ENCODE results near the gene UGT1A8.

UGT1A8 gene

GRCh38 chr2:233820774-233821105, 203.3 kb downstream of the UGT1A8 start:
- Histone ChIP-seq H3K9me2 (replicated peaks; ENCODE audit: insufficient read depth, low read length) (no peaks in the 10 kb centered on the region), H3K4me2 (ENCODE audit: low read depth, low read length) (no peak overlapping the region), H3K4me1 (ENCODE audit: low read length) (no peaks in the 10 kb centered on the region), H3K36me3 (replicated peaks; ENCODE audit: insufficient read depth, low read length) (no peaks in the 10 kb centered on the region), H3K79me2 (ENCODE audit: low read length) (no peaks in the 10 kb centered on the region), H3K27ac (ENCODE audit: low read length) (no peak overlapping the region), H4K20me1 (ENCODE audit: insufficient read depth, low read length) (no peaks in the 10 kb centered on the region), H3K27me3 (replicated peaks; ENCODE audit: insufficient read depth, low read length) (no peaks in the 10 kb centered on the region), H3K9me3 (replicated peaks; ENCODE audit: insufficient read depth, low read length) (no peaks in the 10 kb centered on the region), H3K9ac (ENCODE audit: low read length) (no peak overlapping the region), H3K4me3 (ENCODE audit: low read length) (no peak overlapping the region), H2AFZ (ENCODE audit: low read length) (no peak overlapping the region), H3F3A (ENCODE audit: insufficient read depth, low read length) (no peaks in the 10 kb centered on the region)
- DNase-seq = no peak
- TF ChIP-seq EZH2phosphoT487 (IDR thresholded peaks at IDR 0.05; ENCODE audit: low read length) (no peak), CTCF (IDR thresholded peaks at IDR 0.05; ENCODE audit: low read length) (no peak), EZH2 (optimal IDR thresholded peaks at IDR 0.05; ENCODE audit: low read depth, low read length) (no peak)

DNA sequence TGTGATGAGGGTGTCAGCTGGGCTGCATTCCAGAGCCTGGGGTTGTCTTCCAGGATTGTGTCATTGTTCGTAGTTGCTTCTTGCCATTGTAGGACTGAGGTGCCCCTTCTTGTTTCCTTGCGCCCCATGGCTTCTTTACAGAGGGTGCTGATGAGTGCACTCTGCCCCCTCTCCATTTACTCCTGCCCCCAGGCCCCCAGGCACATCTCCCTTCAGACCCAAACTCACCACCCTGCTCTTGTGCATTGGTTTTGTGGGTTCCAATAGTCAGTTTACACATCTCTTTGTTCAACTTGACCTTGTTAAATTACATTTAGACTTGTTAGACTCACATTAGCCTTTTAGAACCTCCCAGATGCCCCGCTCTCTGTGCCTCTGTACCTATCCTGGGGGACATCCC, 203.8 kb downstream of the UGT1A8 start:
- H3K9me3 ChIP-seq (replicated peaks; ENCODE audit: insufficient read depth, low read length) = no peaks in the 10 kb centered on the region
- H3K9ac ChIP-seq (ENCODE audit: low read length) = no peak overlapping the region
- no peak for DNase-seq
- H3K9me2 ChIP-seq (replicated peaks; ENCODE audit: insufficient read depth, low read length) = no peaks in the 10 kb centered on the region
- H3K4me2 ChIP-seq (ENCODE audit: low read depth, low read length) = no peak overlapping the region
- H3K4me1 ChIP-seq (ENCODE audit: low read length) = no peaks in the 10 kb centered on the region
- no peaks in the 10 kb centered on the region for H3K79me2 ChIP-seq (ENCODE audit: low read length)
- TF ChIP-seq EZH2phosphoT487 (IDR thresholded peaks at IDR 0.05; ENCODE audit: low read length) (no peak), CTCF (IDR thresholded peaks at IDR 0.05; ENCODE audit: low read length) (no peak), EZH2 (optimal IDR thresholded peaks at IDR 0.05; ENCODE audit: low read depth, low read length) (no peak)
- no peak overlapping the region for H2AFZ ChIP-seq (ENCODE audit: low read length)
- no peak overlapping the region for H3K4me3 ChIP-seq (ENCODE audit: low read length)
- no peaks in the 10 kb centered on the region for H3K27me3 ChIP-seq (replicated peaks; ENCODE audit: insufficient read depth, low read length)
- H3K27ac ChIP-seq (ENCODE audit: low read length) = no peak overlapping the region
- no peaks in the 10 kb centered on the region for H3F3A ChIP-seq (ENCODE audit: insufficient read depth, low read length)
- H4K20me1 ChIP-seq (ENCODE audit: insufficient read depth, low read length) = no peaks in the 10 kb centered on the region
- H3K36me3 ChIP-seq (replicated peaks; ENCODE audit: insufficient read depth, low read length) = no peaks in the 10 kb centered on the region

GRCh38 chr2:233821709-233822100, 204.3 kb downstream of the UGT1A8 start:
- TF ChIP-seq EZH2 (optimal IDR thresholded peaks at IDR 0.05; ENCODE audit: low read depth, low read length) (no peak), EZH2phosphoT487 (IDR thresholded peaks at IDR 0.05; ENCODE audit: low read length) (no peak), CTCF (IDR thresholded peaks at IDR 0.05; ENCODE audit: low read length) (no peak)
- Histone ChIP-seq H3K4me2 (ENCODE audit: low read depth, low read length) (no peak overlapping the region), H3K79me2 (ENCODE audit: low read length) (no peaks in the 10 kb centered on the region), H3K9me2 (replicated peaks; ENCODE audit: insufficient read depth, low read length) (no peaks in the 10 kb centered on the region), H2AFZ (ENCODE audit: low read length) (no peak overlapping the region), H3F3A (ENCODE audit: insufficient read depth, low read length) (no peaks in the 10 kb centered on the region), H3K4me1 (ENCODE audit: low read length) (no peaks in the 10 kb centered on the region), H3K9me3 (replicated peaks; ENCODE audit: insufficient read depth, low read length) (no peaks in the 10 kb centered on the region), H3K9ac (ENCODE audit: low read length) (no peak overlapping the region), H3K27ac (ENCODE audit: low read length) (no peak overlapping the region), H4K20me1 (ENCODE audit: insufficient read depth, low read length) (no peaks in the 10 kb centered on the region), H3K4me3 (ENCODE audit: low read length) (no peak overlapping the region), H3K36me3 (replicated peaks; ENCODE audit: insufficient read depth, low read length) (no peaks in the 10 kb centered on the region), H3K27me3 (replicated peaks; ENCODE audit: insufficient read depth, low read length) (no peaks in the 10 kb centered on the region)
- no peak for DNase-seq
